ENCODE data around the gene NAT8. TPM values are rescaled to one million over a fixed set of nuclear protein-coding genes. Genes with fewer than 3 reads are reported as not detected.

The NAT8 gene
- total and polyA plus RNA-seq, 2 donors (not counting 3 experiments of a cell fraction or from before 2014, with no cell fraction given): 0.19 TPM; not detected in 1

DNA sequence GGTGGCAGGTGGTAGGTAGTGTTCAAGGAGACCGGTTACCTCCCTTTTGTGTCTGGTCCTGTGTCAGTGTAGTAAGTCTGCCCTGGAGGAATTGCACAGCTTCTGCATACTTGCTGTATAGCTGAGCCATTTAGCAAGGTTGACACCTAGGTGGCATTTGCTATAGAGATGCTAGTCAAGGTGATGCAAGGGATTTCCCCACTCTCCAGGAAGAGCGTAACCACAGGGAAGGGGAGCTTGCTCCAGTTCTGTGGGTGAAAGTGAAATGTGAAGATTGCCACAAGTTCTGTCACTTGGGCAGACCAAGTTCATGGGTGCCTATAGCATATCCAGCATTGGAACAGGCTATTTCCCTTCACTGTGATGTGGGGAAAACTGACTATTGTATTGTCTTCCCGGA is 28.1 kb downstream of the NAT8 start:
- no TSS peak for BruUV-seq (replicated peaks)
- no peak for DNase-seq (ENCODE audit: low read depth, low spot score)
- Histone ChIP-seq H3K27me3 (ENCODE audit: control insufficient read depth in 2 of 2, insufficient read depth in 2 of 2, low read length in 2 of 2) (no peaks in the 10 kb centered on the region), H3K9me3 (replicated peaks; ENCODE audit: control insufficient read depth, insufficient read depth, low read length) (no peaks in the 10 kb centered on the region), H3K4me2 (ENCODE audit: insufficient read depth, low read length) (no peak overlapping the region), H3K36me3 (ENCODE audit: control insufficient read depth in 2 of 2, extremely low read depth in 1 of 2, insufficient read depth in 2 of 2, low read length in 2 of 2) (no peaks in the 10 kb centered on the region), H4K20me1 (replicated peaks; ENCODE audit: control insufficient read depth, extremely low read depth, insufficient read depth, low read length) (no peaks in the 10 kb centered on the region), H3K4me3 (replicated peaks in 1 of 3; ENCODE audit: insufficient read depth in 1 of 3, low read depth in 1 of 3, low read length in 3 of 3) (no peak overlapping the region), H3K9ac (replicated peaks; ENCODE audit: extremely low read depth, insufficient read depth, low read length) (no peak overlapping the region), H3K4me1 (ENCODE audit: control insufficient read depth, extremely low read depth, insufficient read depth, low read length) (no peaks in the 10 kb centered on the region), H3K79me2 (ENCODE audit: control insufficient read depth, insufficient read depth, low read length) (no peaks in the 10 kb centered on the region), H3K27ac (ENCODE audit: insufficient read depth, low read depth, low read length) (no peak overlapping the region), H3K9me1 (replicated peaks; ENCODE audit: control insufficient read depth, extremely low read depth, insufficient read depth, low read length) (no peaks in the 10 kb centered on the region), H2AFZ (ENCODE audit: low read depth, low read length) (no peak overlapping the region)
- no peak for FAIRE-seq
- ChIA-PET POLR2A (no interaction called here), CTCF (interaction anchor here (1.0 kb wide), 1 partner anchor 66 kb away, joined by 4 read pairs; no protein-coding TSS in a partner anchor)
- dilution Hi-C loops (cut with MboI; ENCODE audit: extremely low pct_ligation_motif_present, low sequenced_read_pairs): no loop called here
- TF ChIP-seq POLR2AphosphoS5 (IDR thresholded peaks at IDR 0.05; ENCODE audit: insufficient read depth, low read depth, low read length) (no peak), POLR2A (IDR thresholded peaks at IDR 0.05; ENCODE audit: low read depth, low read length) (no peak), FOS (IDR thresholded peaks at IDR 0.05; ENCODE audit: borderline replicate concordance, insufficient read depth, low read length) (no peak), GATA2 (IDR thresholded peaks at IDR 0.05; ENCODE audit: insufficient read depth, insufficient read length, low read depth, low read length) (no peak), JUN (IDR thresholded peaks at IDR 0.05; ENCODE audit: borderline replicate concordance, insufficient read depth, insufficient read length, low read depth) (no peak), EZH2 (IDR thresholded peaks at IDR 0.05; ENCODE audit: borderline replicate concordance, low read depth, low read length, severe bottlenecking) (no peak), MYC (IDR thresholded peaks at IDR 0.05; ENCODE audit: low read depth, low read length) (no peak)
- TF ChIP-seq, protein P1, sequence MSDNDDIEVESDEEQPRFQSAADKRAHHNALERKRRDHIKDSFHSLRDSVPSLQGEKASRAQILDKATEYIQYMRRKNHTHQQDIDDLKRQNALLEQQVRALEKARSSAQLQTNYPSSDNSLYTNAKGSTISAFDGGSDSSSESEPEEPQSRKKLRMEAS (IDR thresholded peaks at IDR 0.05; ENCODE audit: insufficient read depth, insufficient read length): no peak
- TF ChIP-seq, protein P2, sequence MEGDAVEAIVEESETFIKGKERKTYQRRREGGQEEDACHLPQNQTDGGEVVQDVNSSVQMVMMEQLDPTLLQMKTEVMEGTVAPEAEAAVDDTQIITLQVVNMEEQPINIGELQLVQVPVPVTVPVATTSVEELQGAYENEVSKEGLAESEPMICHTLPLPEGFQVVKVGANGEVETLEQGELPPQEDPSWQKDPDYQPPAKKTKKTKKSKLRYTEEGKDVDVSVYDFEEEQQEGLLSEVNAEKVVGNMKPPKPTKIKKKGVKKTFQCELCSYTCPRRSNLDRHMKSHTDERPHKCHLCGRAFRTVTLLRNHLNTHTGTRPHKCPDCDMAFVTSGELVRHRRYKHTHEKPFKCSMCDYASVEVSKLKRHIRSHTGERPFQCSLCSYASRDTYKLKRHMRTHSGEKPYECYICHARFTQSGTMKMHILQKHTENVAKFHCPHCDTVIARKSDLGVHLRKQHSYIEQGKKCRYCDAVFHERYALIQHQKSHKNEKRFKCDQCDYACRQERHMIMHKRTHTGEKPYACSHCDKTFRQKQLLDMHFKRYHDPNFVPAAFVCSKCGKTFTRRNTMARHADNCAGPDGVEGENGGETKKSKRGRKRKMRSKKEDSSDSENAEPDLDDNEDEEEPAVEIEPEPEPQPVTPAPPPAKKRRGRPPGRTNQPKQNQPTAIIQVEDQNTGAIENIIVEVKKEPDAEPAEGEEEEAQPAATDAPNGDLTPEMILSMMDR (IDR thresholded peaks at IDR 0.05; ENCODE audit: extremely low read depth in 1 of 2, insufficient read depth in 1 of 2, low read depth in 1 of 2, low read length in 2 of 2): no peak
- intact Hi-C loops (cut with micrococcal nuclease): no loop called here

All from endothelial cell of umbilical vein (primary cell).